Liver (tissue), 9 donors: Measurements from ENCODE around the gene ABCA8. TPM values are rescaled to one million over a fixed set of nuclear protein-coding genes. Genes with fewer than 3 reads are reported as not detected.
"Not testable (repeated sequence)": the region's sequence is repeated elsewhere in the genome, so short reads cannot be mapped to it uniquely, and the experiment has no call there.

ENCODE experiments used
- DNase-seq: peaks from one replicate; pipeline ENCODE4 v3.0.0-alpha.2; 2017; ENCODE audit warnings: low spot score
- H3K27ac ChIP-seq, 2 donors: one replicate each; pipeline ENCODE4 v1.7.0; 2013; ENCODE audit warnings: inconsistent platforms in 2 of 2, low read length in 2 of 2, control low read depth in 1 of 2, low read depth in 1 of 2, mild to moderate bottlenecking in 1 of 2
- H3K27me3 ChIP-seq, 4 donors: one replicate each; pipeline versions ENCODE4 v1.6.1 to v1.7.0; 2013; ENCODE audit warnings: low read length in 3 of 4, inconsistent platforms in 1 of 4, mild to moderate bottlenecking in 1 of 4, moderate library complexity in 1 of 4; ENCODE audit not compliant: control insufficient read depth in 4 of 4, insufficient read depth in 4 of 4
- H3K36me3 ChIP-seq, 4 donors: one replicate each; pipeline versions ENCODE4 v1.6.1 to v1.7.0; 2013; ENCODE audit warnings: low read length in 3 of 4, mild to moderate bottlenecking in 3 of 4, low read depth in 1 of 4, moderate library complexity in 1 of 4; ENCODE audit not compliant: control insufficient read depth in 4 of 4, insufficient read depth in 3 of 4
- H3K4me1 ChIP-seq, 4 donors: one replicate each; pipeline versions ENCODE4 v1.6.1 to v1.7.0; 2013; ENCODE audit warnings: low read length in 3 of 4, mild to moderate bottlenecking in 3 of 4, moderate library complexity in 1 of 4; ENCODE audit not compliant: control insufficient read depth in 4 of 4, insufficient read depth in 4 of 4
- H3K4me3 ChIP-seq, 3 donors: one replicate each; pipeline versions ENCODE4 v1.6.1 to v1.7.0; 2013; ENCODE audit warnings: low read length in 3 of 3, control low read depth in 1 of 3, low read depth in 1 of 3, mild to moderate bottlenecking in 1 of 3
- H3K9ac ChIP-seq, 2 donors: one replicate each; pipeline ENCODE4 v1.7.0; 2013; ENCODE audit warnings: low read length in 2 of 2, mild to moderate bottlenecking in 2 of 2, moderate library complexity in 2 of 2, control low read depth in 1 of 2, low read depth in 1 of 2
- H3K9me3 ChIP-seq, 4 donors: one replicate each; pipeline versions ENCODE4 v1.6.1 to v1.7.0; 2013; ENCODE audit warnings: low read length in 3 of 4; ENCODE audit not compliant: control insufficient read depth in 4 of 4
- EGR1 ChIP-seq, 2 donors: IDR thresholded peaks; 2 replicates each; pipeline ENCODE4 v1.6.1; 2016 to 2018; ENCODE audit warnings: antibody characterized with exemption in 2 of 2, low read depth in 2 of 2
- FOXA2 ChIP-seq: IDR thresholded peaks from 2 replicates; pipeline ENCODE4 v1.6.1; 2016; ENCODE audit warnings: antibody characterized with exemption
- GABPA ChIP-seq, 2 donors: IDR thresholded peaks in 1 of 2; conservative IDR thresholded peaks in 1 of 2; 2 replicates each; pipeline ENCODE4 v1.6.1; 2016; ENCODE audit warnings: antibody characterized with exemption in 2 of 2, mild to moderate bottlenecking in 1 of 2, moderate library complexity in 1 of 2
- HNF4A ChIP-seq, 2 donors: conservative IDR thresholded peaks; 2 replicates each; pipeline ENCODE4 v1.6.1; 2016; ENCODE audit warnings: antibody characterized with exemption in 2 of 2, mild to moderate bottlenecking in 2 of 2
- HNF4G ChIP-seq: IDR thresholded peaks from 2 replicates; pipeline ENCODE4 v1.6.1; 2016; ENCODE audit warnings: antibody characterized with exemption
- JUND ChIP-seq, 2 donors: IDR thresholded peaks; 2 replicates each; pipeline ENCODE4 v1.6.1; 2016; ENCODE audit warnings: antibody characterized with exemption in 2 of 2
- NR2F2 ChIP-seq: IDR thresholded peaks from 2 replicates; pipeline ENCODE4 v1.6.1; 2016; ENCODE audit warnings: antibody characterized with exemption
- RAD21 ChIP-seq, 2 donors: IDR thresholded peaks; 2 replicates each; pipeline ENCODE4 v1.6.1; 2016; ENCODE audit warnings: antibody characterized with exemption in 2 of 2, mild to moderate bottlenecking in 2 of 2
- REST ChIP-seq: IDR thresholded peaks from 2 replicates; pipeline ENCODE4 v1.6.1; 2016; ENCODE audit warnings: antibody characterized with exemption, mild to moderate bottlenecking
- RXRA ChIP-seq, 2 donors: IDR thresholded peaks; 2 replicates each; pipeline ENCODE4 v1.6.1; 2017 to 2018; ENCODE audit warnings: antibody characterized with exemption in 2 of 2, mild to moderate bottlenecking in 1 of 2
- SP1 ChIP-seq: IDR thresholded peaks from 2 replicates; pipeline ENCODE4 v1.6.1; 2018; ENCODE audit warnings: antibody characterized with exemption, mild to moderate bottlenecking
- TAF1 ChIP-seq: conservative IDR thresholded peaks from 2 replicates; pipeline ENCODE4 v1.6.1; 2016; ENCODE audit warnings: antibody characterized with exemption, mild to moderate bottlenecking
- YY1 ChIP-seq: IDR thresholded peaks from 2 replicates; pipeline ENCODE4 v1.6.1; 2016; ENCODE audit warnings: antibody characterized with exemption, mild to moderate bottlenecking
- ZBTB33 ChIP-seq: IDR thresholded peaks from 2 replicates; pipeline ENCODE4 v1.6.1; 2016; ENCODE audit warnings: antibody characterized with exemption
- WGBS: extraction: QIAGEN DNeasy Blood & Tissue Kit; methylation state at CpG from one replicate; pipeline ENCODE4 v1.1.7; 2013; 5-methylcytosine and 5-hydroxymethylcytosine counted together
- polyA plus RNA-seq, 2 donors: library from polyadenylated mRNA; stranded (reverse) in 1 of 2; unstranded in 1 of 2; fragments of 200-250 nt in 1 of 2; fragments of >200 nt in 1 of 2; fragmentation: Nextera tagmentation in 1 of 2; extraction: Ambion mirVana in 1 of 2; gene quantifications; one replicate each; pipeline versions ENCODE4 v1.2.1 to v1.2.3, GENCODE V29; 2013 to 2015
- total RNA-seq, 2 donors: library from RNA; depleted of rRNA; stranded (reverse); fragments of >200 nt; gene quantifications; one replicate each; pipeline ENCODE4 v1.2.3, GENCODE V29; 2014
- TF ChIP-seq, protein P1 (sequence below): IDR thresholded peaks from 2 replicates; pipeline ENCODE4 v1.6.1; 2016; ENCODE audit warnings: antibody characterized with exemption
- TF ChIP-seq, protein P2 (sequence below): IDR thresholded peaks from 2 replicates; pipeline ENCODE4 v1.6.1; 2016; ENCODE audit warnings: antibody characterized with exemption
- TF ChIP-seq, protein P3 (sequence below): fragments of 150-350 bp; IDR thresholded peaks from 2 replicates; pipeline ENCODE4 v1.5.1; 2017; ENCODE audit warnings: improper control_type of control experiment, low read depth, low read length; ENCODE audit not compliant: missing input control
- donor health status: healthy.
- donor health status: healthy.
- donor health status: healthy.
- donor health status: healthy.
- donor health status: healthy.

Gene ABCA8
- total and polyA plus RNA-seq, 4 donors: 9.3 to 72.2 (median 14.0) TPM

- Histone ChIP-seq H3K36me3 (no peaks in the 10 kb centered on the region), H3K27me3 (no peaks in the 10 kb centered on the region), H3K4me1 (no peaks in the 10 kb centered on the region), H3K9me3 (no peaks in the 10 kb centered on the region), H3K4me3 (no peak overlapping the region), H3K27ac (no peak overlapping the region), H3K9ac (no peak overlapping the region)
- TF ChIP-seq RXRA (IDR thresholded peaks at IDR 0.05) (no peak), RAD21 (IDR thresholded peaks at IDR 0.05) (no peak), ZBTB33 (no peak), FOXA2 (no peak), EGR1 (IDR thresholded peaks at IDR 0.05; ENCODE audit: low read depth in 2 of 2) (no peak)
- DNase-seq: no peak
- WGBS: 79% methylated on average over 9 of the region's 9 CpGs
These were observed 6.2 kb upstream of the ABCA8 start for GRCh38 chr17:68961214-68961882.

DNA sequence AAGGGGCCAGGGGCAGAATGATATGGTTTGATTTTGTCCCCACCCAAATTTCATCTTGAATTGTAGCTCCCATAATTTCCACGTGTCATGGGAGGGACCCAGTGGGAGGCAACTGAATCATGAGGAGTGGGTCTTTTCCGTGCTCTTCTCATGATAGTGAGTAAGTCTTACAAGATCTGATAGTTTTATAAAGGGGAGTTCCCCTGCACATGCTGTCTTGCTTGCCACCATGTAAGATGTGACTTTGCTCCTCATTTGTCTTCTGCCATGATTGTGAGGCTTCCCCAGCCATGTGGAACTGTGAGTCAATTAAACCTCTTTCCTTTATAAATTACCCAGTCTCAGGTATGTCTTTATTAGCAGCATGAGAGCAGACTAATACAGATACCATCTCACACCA lies 3.9 kb upstream of the ABCA8 start:
- not testable (repeated sequence) for DNase-seq, H3K4me3 ChIP-seq, H3K27ac ChIP-seq, H3K27me3 ChIP-seq, H3K9ac ChIP-seq, H3K36me3 ChIP-seq, H3K4me1 ChIP-seq, H3K9me3 ChIP-seq
- 98% methylated on average over 2 of the region's 2 CpGs for WGBS

DNA sequence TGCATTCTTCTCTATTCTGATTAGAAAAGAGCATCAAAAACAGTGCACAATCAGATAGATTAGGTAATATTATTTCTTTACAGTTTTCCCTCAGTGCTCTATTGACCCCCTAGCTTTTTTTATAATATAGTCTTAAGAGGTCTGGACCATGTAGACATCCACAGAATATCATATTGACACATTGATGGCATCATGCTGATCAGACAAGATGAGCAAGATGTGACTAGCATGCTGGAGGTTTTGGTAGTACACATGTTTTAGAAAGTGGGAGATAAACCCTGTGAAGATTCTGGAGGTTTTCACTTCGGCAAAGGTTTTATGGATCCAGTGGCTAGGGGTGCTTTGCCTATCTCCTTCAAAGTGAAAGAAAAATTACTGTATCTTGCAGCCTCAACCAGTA lies 2.8 kb upstream of the ABCA8 start:
- Histone ChIP-seq H3K36me3 (no peaks in the 10 kb centered on the region), H3K27ac (no peak overlapping the region), H3K9me3 (no peaks in the 10 kb centered on the region), H3K27me3 (no peaks in the 10 kb centered on the region), H3K9ac (no peak overlapping the region), H3K4me1 (peaks cover 0 to 12% (median 2%) of the 10 kb centered on the region in 4 donors), H3K4me3 (no peak overlapping the region)
- 95% methylated on average over 1 of the region's 1 CpG for WGBS
- TF ChIP-seq JUND (IDR thresholded peaks at IDR 0.05): no peak
- no peak for TF ChIP-seq TAF1
- no peak for TF ChIP-seq SP1
- no peak for TF ChIP-seq REST
- no peak for TF ChIP-seq YY1
- no peak for TF ChIP-seq ZBTB33
- TF ChIP-seq RXRA (IDR thresholded peaks at IDR 0.05): no peak
- TF ChIP-seq, protein P1, sequence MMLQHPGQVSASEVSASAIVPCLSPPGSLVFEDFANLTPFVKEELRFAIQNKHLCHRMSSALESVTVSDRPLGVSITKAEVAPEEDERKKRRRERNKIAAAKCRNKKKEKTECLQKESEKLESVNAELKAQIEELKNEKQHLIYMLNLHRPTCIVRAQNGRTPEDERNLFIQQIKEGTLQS: no peak
- no peak for TF ChIP-seq NR2F2
- TF ChIP-seq HNF4G: no peak
- TF ChIP-seq, protein P2, sequence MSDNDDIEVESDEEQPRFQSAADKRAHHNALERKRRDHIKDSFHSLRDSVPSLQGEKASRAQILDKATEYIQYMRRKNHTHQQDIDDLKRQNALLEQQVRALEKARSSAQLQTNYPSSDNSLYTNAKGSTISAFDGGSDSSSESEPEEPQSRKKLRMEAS: no peak
- TF ChIP-seq RAD21 (IDR thresholded peaks at IDR 0.05): no peak
- no peak for TF ChIP-seq GABPA (IDR thresholded peaks at IDR 0.05 in 1 of 2, conservative IDR thresholded peaks at IDR 0.05 in 1 of 2)
- TF ChIP-seq HNF4A (conservative IDR thresholded peaks at IDR 0.05): no peak
- no peak for TF ChIP-seq FOXA2
- TF ChIP-seq EGR1 (IDR thresholded peaks at IDR 0.05; ENCODE audit: low read depth in 2 of 2): no peak
- TF ChIP-seq, protein P3, sequence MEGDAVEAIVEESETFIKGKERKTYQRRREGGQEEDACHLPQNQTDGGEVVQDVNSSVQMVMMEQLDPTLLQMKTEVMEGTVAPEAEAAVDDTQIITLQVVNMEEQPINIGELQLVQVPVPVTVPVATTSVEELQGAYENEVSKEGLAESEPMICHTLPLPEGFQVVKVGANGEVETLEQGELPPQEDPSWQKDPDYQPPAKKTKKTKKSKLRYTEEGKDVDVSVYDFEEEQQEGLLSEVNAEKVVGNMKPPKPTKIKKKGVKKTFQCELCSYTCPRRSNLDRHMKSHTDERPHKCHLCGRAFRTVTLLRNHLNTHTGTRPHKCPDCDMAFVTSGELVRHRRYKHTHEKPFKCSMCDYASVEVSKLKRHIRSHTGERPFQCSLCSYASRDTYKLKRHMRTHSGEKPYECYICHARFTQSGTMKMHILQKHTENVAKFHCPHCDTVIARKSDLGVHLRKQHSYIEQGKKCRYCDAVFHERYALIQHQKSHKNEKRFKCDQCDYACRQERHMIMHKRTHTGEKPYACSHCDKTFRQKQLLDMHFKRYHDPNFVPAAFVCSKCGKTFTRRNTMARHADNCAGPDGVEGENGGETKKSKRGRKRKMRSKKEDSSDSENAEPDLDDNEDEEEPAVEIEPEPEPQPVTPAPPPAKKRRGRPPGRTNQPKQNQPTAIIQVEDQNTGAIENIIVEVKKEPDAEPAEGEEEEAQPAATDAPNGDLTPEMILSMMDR: no peak
- DNase-seq: no peak
